Testis (tissue), 2 donors: ENCODE measurements around the gene CFAP157.

Source experiments
- POLR2A ChIP-seq: fragments of 450-650 bp; IDR thresholded peaks from one replicate; pipeline ENCODE4 v1.6.1; 2017; ENCODE audit warnings: antibody characterized with exemption, mild to moderate bottlenecking, moderate library complexity
- TF ChIP-seq, protein P1 (sequence below), 3 experiments: fragments of 450-650 bp in 2 of 3; fragments of 200-600 bp in 1 of 3; sonication (generic) in 1 of 3; IDR thresholded peaks; one replicate each; pipeline ENCODE4 v1.5.1; 2016 to 2019; ENCODE audit warnings: antibody characterized with exemption in 3 of 3, mild to moderate bottlenecking in 2 of 3, moderate library complexity in 1 of 3

DNA sequence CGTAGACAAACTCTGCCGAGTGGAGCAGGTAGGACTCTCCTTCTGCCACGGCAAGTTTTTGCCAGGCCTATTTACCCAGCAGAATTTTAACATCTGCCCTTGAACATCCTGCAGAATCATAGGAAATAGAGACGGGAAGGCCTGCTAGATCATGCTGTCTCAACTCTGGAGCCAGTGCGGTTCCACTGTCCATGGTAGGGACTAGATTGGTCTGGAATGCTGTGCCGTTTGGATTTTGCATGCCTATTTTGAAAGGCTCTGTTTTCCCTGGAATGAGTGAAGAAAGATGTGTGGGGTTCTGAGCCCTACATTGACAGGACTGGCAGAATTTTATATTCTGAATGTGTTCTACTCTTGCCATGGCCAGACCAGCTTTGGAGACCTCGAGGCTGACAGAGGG lies 33.6 kb upstream of the CFAP157 start:
- TF ChIP-seq, protein P1, sequence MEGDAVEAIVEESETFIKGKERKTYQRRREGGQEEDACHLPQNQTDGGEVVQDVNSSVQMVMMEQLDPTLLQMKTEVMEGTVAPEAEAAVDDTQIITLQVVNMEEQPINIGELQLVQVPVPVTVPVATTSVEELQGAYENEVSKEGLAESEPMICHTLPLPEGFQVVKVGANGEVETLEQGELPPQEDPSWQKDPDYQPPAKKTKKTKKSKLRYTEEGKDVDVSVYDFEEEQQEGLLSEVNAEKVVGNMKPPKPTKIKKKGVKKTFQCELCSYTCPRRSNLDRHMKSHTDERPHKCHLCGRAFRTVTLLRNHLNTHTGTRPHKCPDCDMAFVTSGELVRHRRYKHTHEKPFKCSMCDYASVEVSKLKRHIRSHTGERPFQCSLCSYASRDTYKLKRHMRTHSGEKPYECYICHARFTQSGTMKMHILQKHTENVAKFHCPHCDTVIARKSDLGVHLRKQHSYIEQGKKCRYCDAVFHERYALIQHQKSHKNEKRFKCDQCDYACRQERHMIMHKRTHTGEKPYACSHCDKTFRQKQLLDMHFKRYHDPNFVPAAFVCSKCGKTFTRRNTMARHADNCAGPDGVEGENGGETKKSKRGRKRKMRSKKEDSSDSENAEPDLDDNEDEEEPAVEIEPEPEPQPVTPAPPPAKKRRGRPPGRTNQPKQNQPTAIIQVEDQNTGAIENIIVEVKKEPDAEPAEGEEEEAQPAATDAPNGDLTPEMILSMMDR (IDR thresholded peaks at IDR 0.05) = no peak
- no peak for TF ChIP-seq POLR2A
